Thyroid gland (tissue), 4 donors: ENCODE results near the gene DDX49. TPM values are rescaled to one million over a fixed set of nuclear protein-coding genes. Genes with fewer than 3 reads are reported as not detected.

Experiments used
- DNase-seq, 2 donors: peaks; one replicate each; pipeline ENCODE4 v3.0.0-alpha.2; 2019
- H3K27ac ChIP-seq, 3 donors: fragments of 200-600 bp; sonication (generic); 1 replicate in 2 of 3; 2 replicates in 1 of 3; pipeline ENCODE4 v1.5.1; 2016 to 2019; ENCODE audit warnings: mild to moderate bottlenecking in 1 of 3, moderate library complexity in 1 of 3
- H3K27me3 ChIP-seq: fragments of 200-600 bp; sonication (generic); one replicate; pipeline ENCODE4 v1.5.1; 2019
- H3K36me3 ChIP-seq, 2 donors: fragments of 200-600 bp; sonication (generic); one replicate each; pipeline ENCODE4 v1.5.1; 2016 to 2019
- H3K4me1 ChIP-seq, 2 donors: fragments of 200-600 bp; sonication (generic); one replicate each; pipeline ENCODE4 v1.5.1; 2017 to 2019
- H3K4me3 ChIP-seq, 3 donors: fragments of 200-600 bp; sonication (generic); replicated peaks in 1 of 3; 1 replicate in 2 of 3; 2 replicates in 1 of 3; pipeline ENCODE4 v1.5.1; 2016; ENCODE audit warnings: mild to moderate bottlenecking in 1 of 3
- H3K9me3 ChIP-seq: fragments of 200-600 bp; sonication (generic); one replicate; pipeline ENCODE4 v1.5.1; 2017
- CTCF ChIP-seq, 6 experiments: fragments of 200-600 bp in 3 of 6; fragments of 450-650 bp in 3 of 6; sonication (generic) in 3 of 6; IDR thresholded peaks; one replicate each; pipeline ENCODE4 v1.5.1; 2016 to 2019; ENCODE audit warnings: antibody characterized with exemption in 6 of 6, mild to moderate bottlenecking in 2 of 6, inconsistent platforms in 1 of 6, moderate library complexity in 1 of 6
- POLR2A ChIP-seq, 2 donors: fragments of 450-650 bp; IDR thresholded peaks; one replicate each; pipeline ENCODE4 v1.6.1; 2017; ENCODE audit warnings: antibody characterized with exemption in 2 of 2, mild to moderate bottlenecking in 2 of 2, moderate library complexity in 1 of 2
- WGBS, 2 donors: methylation state at CpG; one replicate each; pipeline ENCODE4 v1.1.5; 2017; 5-methylcytosine and 5-hydroxymethylcytosine counted together
- intact Hi-C: fragments of 100-400 bp; cut with DNase I; formaldehyde crosslinking; loops from one replicate; pipeline ENCODE4 v1.15.1; 2023
- total RNA-seq, 4 donors: library from RNA; depleted of rRNA; stranded (reverse); fragments of >200 nt; gene quantifications; one replicate each; pipeline ENCODE4 v1.2.3, GENCODE V29; 2016

Gene DDX49
- total RNA-seq, 4 donors from 2014 or later, result 33.5 to 63.7 (median 46.0) TPM

- Histone ChIP-seq H3K4me1 (no peaks in the 10 kb centered on the region), H3K27ac (no peak overlapping the region), H3K27me3 (no peaks in the 10 kb centered on the region), H3K4me3 (no peak overlapping the region), H3K9me3 (no peaks in the 10 kb centered on the region), H3K36me3 (peaks cover 40 to 49% of the 10 kb centered on the region in 2 donors)
- no peak for DNase-seq
- intact Hi-C loops, result no loop called here
- 93 to 94% methylated on average over 19 to 26 of the region's 36 CpGs for WGBS, 2 donors
- TF ChIP-seq POLR2A (IDR thresholded peaks at IDR 0.05) (no peak), CTCF (IDR thresholded peaks at IDR 0.05) (no peak)
Measured at GRCh38 chr19:18906605-18907519, 12.7 kb upstream of the DDX49 start.

- Histone ChIP-seq H3K4me1 (no peaks in the 10 kb centered on the region), H3K27me3 (no peaks in the 10 kb centered on the region), H3K4me3 (no peak overlapping the region), H3K36me3 (peaks cover 40 to 51% of the 10 kb centered on the region in 2 donors), H3K9me3 (no peaks in the 10 kb centered on the region), H3K27ac (no peak overlapping the region)
- WGBS, 2 donors, result 92 to 98% methylated on average over 14 to 16 of the region's 17 CpGs
- TF ChIP-seq CTCF (IDR thresholded peaks at IDR 0.05) (no peak), POLR2A (IDR thresholded peaks at IDR 0.05) (no peak)
- intact Hi-C loops, result no loop called here
- no peak for DNase-seq
Measured at GRCh38 chr19:18908917-18909619, 10.4 kb upstream of the DDX49 start.

GRCh38 chr19:18910010-18910409, 9.5 kb upstream of the DDX49 start:
- TF ChIP-seq POLR2A (IDR thresholded peaks at IDR 0.05) (no peak), CTCF (IDR thresholded peaks at IDR 0.05) (no peak)
- Histone ChIP-seq H3K4me3 (no peak overlapping the region), H3K27ac (no peak overlapping the region), H3K27me3 (no peaks in the 10 kb centered on the region), H3K4me1 (no peaks in the 10 kb centered on the region), H3K36me3 (peaks cover 31 to 45% of the 10 kb centered on the region in 2 donors), H3K9me3 (no peaks in the 10 kb centered on the region)
- intact Hi-C loops, result loop anchor here (5.0 kb wide), 1 partner anchor 77 kb away; no protein-coding TSS in a partner anchor
- 89 to 90% methylated on average over 10 of the region's 10 CpGs for WGBS, 2 donors
- no peak for DNase-seq

- no peaks in the 10 kb centered on the region for H3K4me1 ChIP-seq
- no peak for DNase-seq
- intact Hi-C loops, result loop anchor here (5.0 kb wide), 1 partner anchor 76 kb away; no protein-coding TSS in a partner anchor
- H3K27me3 ChIP-seq, result no peaks in the 10 kb centered on the region
- 97 to 100% methylated on average over 4 to 13 of the region's 19 CpGs for WGBS, 2 donors
- H3K9me3 ChIP-seq, result no peaks in the 10 kb centered on the region
- TF ChIP-seq POLR2A (IDR thresholded peaks at IDR 0.05) (no peak), CTCF (IDR thresholded peaks at IDR 0.05) (no peak)
- no peak overlapping the region for H3K27ac ChIP-seq
- H3K36me3 ChIP-seq, result peaks cover 25 to 42% of the 10 kb centered on the region in 2 donors
- no peak overlapping the region for H3K4me3 ChIP-seq
Measured at GRCh38 chr19:18910801-18911436, 8.6 kb upstream of the DDX49 start.
